Caco-2 (cell line): ENCODE measurements around the gene DSCAML1. TPM values are rescaled to one million over a fixed set of nuclear protein-coding genes. Genes with fewer than 3 reads are reported as not detected.

ENCODE experiments used
- BruUV-seq: library from RNA; stranded (reverse); fragments of 400-500 nt; replicated peaks from 2 replicates; lab custom pipeline; 2021; lab: Mats Ljungman, UMichigan
- CTCF ChIA-PET: fragments of 300-600 bp; sonication (Branson Sonifier 250); formaldehyde crosslinking; loops from one replicate; lab custom pipeline; 2022; ENCODE audit warnings: antibody characterized with exemption; lab: Charles Lee
- POLR2A ChIA-PET: fragments of 300-600 bp; sonication (Branson Sonifier 250); formaldehyde crosslinking; loops from one replicate; lab custom pipeline; 2022; ENCODE audit warnings: antibody characterized with exemption; lab: Charles Lee
- DNase-seq, 2 experiments: peaks; one replicate each; pipeline versions ENCODE4 v3.0.0 to v3.0.0-alpha.2; 2020 to 2022
- H3K27me3 ChIP-seq: replicated peaks from 2 replicates; pipeline ENCODE4 v1.6.0; 2011; ENCODE audit warnings: low read length; ENCODE audit not compliant: control insufficient read depth, insufficient read depth
- H3K36me3 ChIP-seq: 2 replicates; pipeline ENCODE4 v1.5.1; 2011; ENCODE audit warnings: low read length; ENCODE audit not compliant: control insufficient read depth, insufficient read depth
- H3K4me1 ChIP-seq: fragments of 250-450 bp; sonication (Bioruptor Pico); 2 replicates; pipeline ENCODE4 v1.5.1; 2020; ENCODE audit warnings: mild to moderate bottlenecking
- H3K4me3 ChIP-seq: 2 replicates; pipeline ENCODE4 v1.5.1; 2011; ENCODE audit warnings: low read depth, mild to moderate bottlenecking, control low read depth, low read length
- H3K9me3 ChIP-seq: fragments of 250-450 bp; sonication (Bioruptor Pico); 2 replicates; pipeline ENCODE4 v1.5.1; 2020; ENCODE audit warnings: mild to moderate bottlenecking, moderate library complexity
- H3K27ac Mint-ChIP-seq: one replicate; pipeline ENCODE4 v1.8.0; 2022; ENCODE audit warnings: mixed read lengths; ENCODE audit not compliant: unreplicated experiment
- H3K27me3 Mint-ChIP-seq: one replicate; pipeline ENCODE4 v1.8.0; 2022; ENCODE audit warnings: mixed read lengths; ENCODE audit not compliant: insufficient read depth, unreplicated experiment
- H3K36me3 Mint-ChIP-seq: one replicate; pipeline ENCODE4 v1.8.0; 2022; ENCODE audit warnings: mild to moderate bottlenecking, mixed read lengths; ENCODE audit not compliant: insufficient read depth, unreplicated experiment
- H3K4me1 Mint-ChIP-seq: one replicate; pipeline ENCODE4 v1.8.0; 2022; ENCODE audit warnings: low read depth, mixed read lengths; ENCODE audit not compliant: unreplicated experiment
- H3K4me3 Mint-ChIP-seq: one replicate; pipeline ENCODE4 v1.8.0; 2022; ENCODE audit warnings: mild to moderate bottlenecking, moderate library complexity, mixed read lengths; ENCODE audit not compliant: unreplicated experiment
- H3K9me3 Mint-ChIP-seq: one replicate; pipeline ENCODE4 v1.8.0; 2022; ENCODE audit warnings: mixed read lengths; ENCODE audit not compliant: unreplicated experiment
- intact Hi-C: fragments of 100-400 bp; cut with micrococcal nuclease; formaldehyde crosslinking; loops from one replicate; pipeline ENCODE4 v1.10.0; 2022; ENCODE audit not compliant: unreplicated experiment
- total RNA-seq: library from RNA; stranded (reverse); gene quantifications from 2 replicates; pipeline ENCODE4 v1.2.3, GENCODE V29; 2022
- TF ChIP-seq, protein P1 (sequence below), 2 experiments: fragments of 200-600 bp in 1 of 2; IDR thresholded peaks; 1 replicate in 1 of 2; 2 replicates in 1 of 2; pipeline versions ENCODE4 v1.5.1 to v1.8.0; 2011 to 2022; ENCODE audit warnings: antibody characterized with exemption in 1 of 2, control low read depth in 1 of 2, inconsistent platforms in 1 of 2, low read depth in 1 of 2, low read length in 1 of 2, mild to moderate bottlenecking in 1 of 2, moderate library complexity in 1 of 2; ENCODE audit not compliant: insufficient read depth in 1 of 2, severe bottlenecking in 1 of 2, unreplicated experiment in 1 of 2

The DSCAML1 gene
- total RNA-seq, 1 experiment from 2014 or later = not detected

DNA sequence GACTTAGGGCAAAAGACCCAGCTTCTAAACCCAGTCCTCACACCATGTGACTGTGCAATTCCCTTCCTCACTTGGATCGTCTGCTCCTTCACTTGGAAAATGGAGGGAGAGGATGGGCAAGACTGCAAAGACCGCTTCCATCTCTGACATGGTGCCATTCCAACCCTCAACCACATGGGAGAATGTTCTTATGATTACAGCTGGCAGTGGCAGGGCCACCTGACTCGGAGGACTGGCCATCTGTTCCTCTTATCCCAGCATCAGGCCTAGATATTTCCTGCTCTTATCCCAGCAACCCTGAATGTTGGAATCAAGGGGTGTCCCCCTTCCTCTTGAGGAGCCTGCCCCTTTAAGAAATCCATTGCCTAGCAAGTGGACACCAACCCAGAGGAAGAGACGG is 15.4 kb downstream of the DSCAML1 start:
- no peak overlapping the region for H3K4me3 ChIP-seq
- BruUV-seq = no TSS peak
- CTCF ChIA-PET = interaction anchor here (1.3 kb wide), 1 partner anchor 28 kb away, joined by 4 read pairs; no protein-coding TSS in a partner anchor
- Mint-ChIP-seq H3K27ac (no peak overlapping the region), H3K4me3 (no peak overlapping the region), H3K4me1 (no peaks in the 10 kb centered on the region), H3K36me3 (no peaks in the 10 kb centered on the region), H3K9me3 (no peaks in the 10 kb centered on the region), H3K27me3 (peaks cover 33% of the 10 kb centered on the region)
- intact Hi-C loops = no loop called here
- peaks cover 6% of the 10 kb centered on the region for H3K4me1 ChIP-seq
- H3K36me3 ChIP-seq = no peaks in the 10 kb centered on the region
- POLR2A ChIA-PET = interaction anchor here (0.6 kb wide), 1 partner anchor 51 kb away, joined by 6 read pairs; no protein-coding TSS in a partner anchor
- DNase-seq = no peak
- peaks cover 4% of the 10 kb centered on the region for H3K27me3 ChIP-seq
- TF ChIP-seq, protein P1, sequence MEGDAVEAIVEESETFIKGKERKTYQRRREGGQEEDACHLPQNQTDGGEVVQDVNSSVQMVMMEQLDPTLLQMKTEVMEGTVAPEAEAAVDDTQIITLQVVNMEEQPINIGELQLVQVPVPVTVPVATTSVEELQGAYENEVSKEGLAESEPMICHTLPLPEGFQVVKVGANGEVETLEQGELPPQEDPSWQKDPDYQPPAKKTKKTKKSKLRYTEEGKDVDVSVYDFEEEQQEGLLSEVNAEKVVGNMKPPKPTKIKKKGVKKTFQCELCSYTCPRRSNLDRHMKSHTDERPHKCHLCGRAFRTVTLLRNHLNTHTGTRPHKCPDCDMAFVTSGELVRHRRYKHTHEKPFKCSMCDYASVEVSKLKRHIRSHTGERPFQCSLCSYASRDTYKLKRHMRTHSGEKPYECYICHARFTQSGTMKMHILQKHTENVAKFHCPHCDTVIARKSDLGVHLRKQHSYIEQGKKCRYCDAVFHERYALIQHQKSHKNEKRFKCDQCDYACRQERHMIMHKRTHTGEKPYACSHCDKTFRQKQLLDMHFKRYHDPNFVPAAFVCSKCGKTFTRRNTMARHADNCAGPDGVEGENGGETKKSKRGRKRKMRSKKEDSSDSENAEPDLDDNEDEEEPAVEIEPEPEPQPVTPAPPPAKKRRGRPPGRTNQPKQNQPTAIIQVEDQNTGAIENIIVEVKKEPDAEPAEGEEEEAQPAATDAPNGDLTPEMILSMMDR (IDR thresholded peaks at IDR 0.05; ENCODE audit: insufficient read depth in 1 of 2, low read depth in 1 of 2, low read length in 1 of 2, severe bottlenecking in 1 of 2, unreplicated experiment in 1 of 2) = no peak
- H3K9me3 ChIP-seq = no peaks in the 10 kb centered on the region

DNA sequence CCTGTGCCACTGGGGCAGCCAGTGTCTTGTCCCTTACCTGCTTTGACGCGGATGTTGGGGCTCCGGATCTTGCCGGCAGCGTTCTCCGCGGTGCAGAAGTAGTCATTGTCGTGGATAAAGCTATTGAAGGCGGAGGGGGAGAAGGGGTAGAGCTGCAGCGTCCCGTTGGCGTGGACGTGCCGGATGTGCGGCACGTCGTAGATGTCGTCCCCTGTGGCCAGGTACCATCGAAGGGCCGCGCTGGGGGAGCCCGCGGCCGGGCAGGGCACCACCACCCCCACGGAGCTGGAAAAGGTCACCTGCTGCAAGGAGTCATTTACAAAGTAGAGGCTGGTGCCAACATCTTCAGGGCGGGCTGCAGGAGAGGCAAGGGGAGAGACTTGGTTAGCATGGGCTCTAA is 16.6 kb downstream of the DSCAML1 start:
- Histone ChIP-seq H3K36me3 (no peaks in the 10 kb centered on the region), H3K9me3 (no peaks in the 10 kb centered on the region), H3K4me1 (no peaks in the 10 kb centered on the region), H3K4me3 (no peak overlapping the region), H3K27me3 (peaks cover 4% of the 10 kb centered on the region)
- H3K36me3 Mint-ChIP-seq = no peaks in the 10 kb centered on the region
- no peak overlapping the region for H3K27ac Mint-ChIP-seq
- H3K9me3 Mint-ChIP-seq = no peaks in the 10 kb centered on the region
- TF ChIP-seq, protein P1 (IDR thresholded peaks at IDR 0.05; ENCODE audit: insufficient read depth in 1 of 2, low read depth in 1 of 2, low read length in 1 of 2, severe bottlenecking in 1 of 2, unreplicated experiment in 1 of 2) = no peak
- H3K4me3 Mint-ChIP-seq = no peak overlapping the region
- DNase-seq = no peak
- peaks cover 33% of the 10 kb centered on the region for H3K27me3 Mint-ChIP-seq
- ChIA-PET CTCF (interaction anchor here (0.6 to 1.3 kb wide), 2 partner anchors 29 to 354 kb away, joined by 3 to 4 read pairs; no protein-coding TSS in a partner anchor), POLR2A (no interaction called here)
- BruUV-seq = no TSS peak
- no peaks in the 10 kb centered on the region for H3K4me1 Mint-ChIP-seq
- intact Hi-C loops = no loop called here

DNA sequence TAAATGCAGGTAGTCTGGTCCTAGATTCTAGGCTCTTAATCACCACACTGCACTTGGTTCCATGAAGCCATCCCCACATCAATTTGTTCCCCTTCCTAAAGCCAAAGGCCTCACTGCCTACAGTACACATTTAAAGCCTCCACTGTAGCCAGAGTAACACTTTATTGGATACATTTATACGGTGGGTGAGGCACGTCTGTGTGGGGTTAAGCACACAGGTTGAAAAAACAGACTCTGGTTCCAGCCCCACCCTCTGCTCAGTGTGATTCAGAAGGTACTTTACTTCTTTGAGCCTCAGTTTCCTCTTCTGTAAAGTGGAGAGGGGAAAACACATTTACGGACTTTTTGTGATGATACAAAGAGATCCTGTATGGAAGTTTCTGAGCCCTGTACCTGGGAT is 22.5 kb downstream of the DSCAML1 start:
- peaks cover 21% of the 10 kb centered on the region for H3K27me3 Mint-ChIP-seq
- no peaks in the 10 kb centered on the region for H3K9me3 Mint-ChIP-seq
- no peaks in the 10 kb centered on the region for H3K4me1 Mint-ChIP-seq
- intact Hi-C loops = no loop called here
- H3K9me3 ChIP-seq = no peaks in the 10 kb centered on the region
- no peak overlapping the region for H3K4me3 Mint-ChIP-seq
- BruUV-seq = no TSS peak
- DNase-seq = no peak
- no peaks in the 10 kb centered on the region for H3K4me1 ChIP-seq
- TF ChIP-seq, protein P1 (IDR thresholded peaks at IDR 0.05; ENCODE audit: insufficient read depth in 1 of 2, low read depth in 1 of 2, low read length in 1 of 2, severe bottlenecking in 1 of 2, unreplicated experiment in 1 of 2) = no peak
- no peaks in the 10 kb centered on the region for H3K36me3 Mint-ChIP-seq
- CTCF ChIA-PET = no interaction called here
- H3K27ac Mint-ChIP-seq = no peak overlapping the region
- no peaks in the 10 kb centered on the region; the same call in 1 of the 2 replicates for H3K27me3 ChIP-seq
- H3K36me3 ChIP-seq = no peaks in the 10 kb centered on the region
- POLR2A ChIA-PET = no interaction called here
- no peak overlapping the region for H3K4me3 ChIP-seq
